H1 (cell line): ENCODE data around the gene MAFB. TPM values are rescaled to one million over a fixed set of nuclear protein-coding genes. Genes with fewer than 3 reads are reported as not detected.

Experiments
- GABPA ChIP-seq: IDR thresholded peaks from 2 replicates; pipeline ENCODE4 v1.6.1; 2011; ENCODE audit warnings: mild to moderate bottlenecking, low read length, moderate library complexity, borderline replicate concordance; ENCODE audit not compliant: insufficient read depth
- NANOG ChIP-seq: IDR thresholded peaks from 2 replicates; pipeline ENCODE4 v1.6.1; 2011; ENCODE audit warnings: low read length, low read depth, mild to moderate bottlenecking, inconsistent platforms; ENCODE audit not compliant: insufficient read depth, poor library complexity, severe bottlenecking
- SUZ12 ChIP-seq: fragments of 200-600 bp; sonication (generic); IDR thresholded peaks from 2 replicates; pipeline ENCODE4 v1.6.1; 2012; ENCODE audit warnings: mild to moderate bottlenecking, inconsistent platforms, low read length, moderate library complexity, mixed read lengths
- TAF7 ChIP-seq: optimal IDR thresholded peaks from 2 replicates; pipeline ENCODE3; 2011; ENCODE audit warnings: low read depth, mild to moderate bottlenecking, inconsistent platforms, low read length, moderate library complexity, borderline replicate concordance
- polyA plus RNA-seq, 7 experiments: library from polyadenylated mRNA; depleted of rRNA in 3 of 7; stranded (reverse) in 5 of 7; unstranded in 2 of 7; fragments of >200 nt in 5 of 7; fragments of 200-250 nt in 2 of 7; gene quantifications; 1 replicate in 5 of 7; 2 replicates in 1 of 7; 4 replicates in 1 of 7; pipeline versions ENCODE4 v1.2.1 to v1.2.3, GENCODE V29; 2011 to 2013; ENCODE audit warnings: missing spikeins in 2 of 7, mixed read lengths in 2 of 7
- total RNA-seq: library from RNA; stranded (reverse); fragmentation: NEBNext Ultra II Directional; extraction: Animal tissue kit (Norgen Biotek cat#: 25700); gene quantifications from 2 replicates; pipeline ENCODE4 v1.2.1, GENCODE V29; 2021
- TF ChIP-seq, protein P1 (sequence below): IDR thresholded peaks from 2 replicates; pipeline ENCODE4 v1.6.1; 2011; ENCODE audit warnings: low read depth, mild to moderate bottlenecking, low read length; ENCODE audit not compliant: insufficient read depth

The MAFB gene
- total and polyA plus RNA-seq, 2 of the 8 experiments (the other 6 are each of a cell fraction or from before 2014, with no cell fraction given), result 0.83 to 1.8 TPM

DNA sequence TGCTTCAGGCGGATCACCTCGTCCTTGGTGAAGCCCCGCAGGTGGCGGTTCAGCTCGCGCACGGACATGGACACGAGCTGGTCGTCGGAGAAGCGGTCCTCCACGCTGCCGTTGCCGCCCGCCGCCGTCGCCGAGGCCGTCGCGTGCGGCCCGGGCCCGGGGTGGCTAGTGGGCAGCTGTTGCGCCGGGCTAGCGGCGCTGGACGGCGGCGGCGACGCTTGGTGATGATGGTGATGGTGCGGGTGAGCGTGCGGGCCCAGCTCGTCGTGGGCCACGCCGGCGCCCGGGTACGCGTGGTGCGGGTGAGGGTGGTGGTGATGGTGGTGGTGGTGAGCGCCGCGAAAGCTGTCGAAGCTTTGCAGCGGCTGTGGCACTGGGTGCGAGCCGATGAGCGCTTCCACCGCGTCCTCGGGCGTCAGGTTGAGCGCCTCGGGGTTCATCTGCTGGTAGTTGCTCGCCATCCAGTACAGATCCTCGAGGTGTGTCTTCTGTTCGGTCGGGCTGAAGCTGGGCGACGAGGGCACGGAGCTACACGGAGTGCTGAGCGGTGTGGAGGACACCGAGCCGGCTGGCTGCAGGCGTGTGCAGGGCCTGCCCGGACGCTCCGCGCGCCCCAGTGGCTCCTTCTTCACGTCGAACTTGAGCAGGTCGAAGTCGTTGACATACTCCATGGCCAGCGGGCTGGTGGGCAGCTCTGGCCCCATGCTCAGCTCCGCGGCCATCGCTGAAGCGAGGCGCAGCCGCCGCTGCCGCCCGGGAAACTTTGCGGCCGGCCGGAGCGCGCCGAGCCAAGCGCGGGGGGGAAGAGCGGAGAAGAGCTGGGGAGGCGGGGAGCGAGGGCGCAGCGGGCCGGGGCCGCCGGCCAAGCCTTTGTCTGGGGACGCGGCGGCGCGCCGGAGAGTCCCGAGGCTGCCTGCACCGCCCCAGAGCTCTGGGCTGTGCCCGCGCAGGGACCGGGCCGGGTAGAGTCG, 622 bp downstream of the MAFB start (continued):
- TF ChIP-seq SUZ12 (peak; percentile 99), TAF7 (no peak), GABPA (0 out of 2 replicates have a peak, but pooled peaks have one; percentile 25), NANOG (no peak)
- TF ChIP-seq, protein P1, sequence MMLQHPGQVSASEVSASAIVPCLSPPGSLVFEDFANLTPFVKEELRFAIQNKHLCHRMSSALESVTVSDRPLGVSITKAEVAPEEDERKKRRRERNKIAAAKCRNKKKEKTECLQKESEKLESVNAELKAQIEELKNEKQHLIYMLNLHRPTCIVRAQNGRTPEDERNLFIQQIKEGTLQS, result no peak
